ENCODE measurements around the gene GPR68.

The GPR68 gene

DNA sequence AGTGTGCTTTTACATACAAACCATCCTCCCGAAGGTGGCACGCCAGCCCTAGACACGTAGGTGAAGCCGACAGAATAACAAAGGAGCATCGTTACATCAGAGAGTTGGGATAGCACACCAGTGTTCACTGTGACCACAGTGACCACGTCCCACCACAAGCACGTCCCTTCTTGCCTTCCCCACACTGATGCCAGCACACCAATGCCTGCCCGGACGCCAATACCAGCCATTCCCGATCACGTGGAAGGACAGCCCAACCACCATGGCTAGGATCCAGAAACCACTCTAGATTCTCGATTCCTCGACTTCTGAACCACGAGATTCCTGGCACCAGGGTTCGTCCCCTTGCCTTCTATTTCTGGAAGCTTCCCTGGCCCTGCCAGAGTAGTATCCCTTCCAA lies 48.0 kb upstream of the GPR68 start:
- Histone ChIP-seq H3K79me2 (ENCODE audit: insufficient read depth, low read length) (no peaks in the 10 kb centered on the region), H4K20me1 (ENCODE audit: insufficient read depth, low read length, poor library complexity, severe bottlenecking) (no peaks in the 10 kb centered on the region), H3K4me2 (ENCODE audit: low read depth, low read length, poor library complexity, severe bottlenecking) (no peak overlapping the region), H3K9me3 (ENCODE audit: insufficient read depth, low read depth, low read length) (no peaks in the 10 kb centered on the region), H3K27me3 (ENCODE audit: insufficient read depth, low read length, poor library complexity, severe bottlenecking) (no peaks in the 10 kb centered on the region), H3K9ac (ENCODE audit: low read depth, low read length, poor library complexity, severe bottlenecking) (no peak overlapping the region), H3K4me3 (ENCODE audit: low read length, poor library complexity, severe bottlenecking) (no peak overlapping the region), H3K4me1 (ENCODE audit: insufficient read depth, low read length, poor library complexity, severe bottlenecking) (no peaks in the 10 kb centered on the region), H3K9me2 (replicated peaks; ENCODE audit: low read depth, low read length) (no peaks in the 10 kb centered on the region), H3K36me3 (ENCODE audit: insufficient read depth, low read length) (peaks cover 98% of the 10 kb centered on the region), H2AFZ (ENCODE audit: low read length) (no peak overlapping the region), H3F3A (ENCODE audit: low read depth) (no peaks in the 10 kb centered on the region)
- TF ChIP-seq EZH2phosphoT487 (IDR thresholded peaks at IDR 0.05; ENCODE audit: borderline replicate concordance) (no peak), CTCF (conservative IDR thresholded peaks at IDR 0.05; ENCODE audit: low read length) (no peak)

DNA sequence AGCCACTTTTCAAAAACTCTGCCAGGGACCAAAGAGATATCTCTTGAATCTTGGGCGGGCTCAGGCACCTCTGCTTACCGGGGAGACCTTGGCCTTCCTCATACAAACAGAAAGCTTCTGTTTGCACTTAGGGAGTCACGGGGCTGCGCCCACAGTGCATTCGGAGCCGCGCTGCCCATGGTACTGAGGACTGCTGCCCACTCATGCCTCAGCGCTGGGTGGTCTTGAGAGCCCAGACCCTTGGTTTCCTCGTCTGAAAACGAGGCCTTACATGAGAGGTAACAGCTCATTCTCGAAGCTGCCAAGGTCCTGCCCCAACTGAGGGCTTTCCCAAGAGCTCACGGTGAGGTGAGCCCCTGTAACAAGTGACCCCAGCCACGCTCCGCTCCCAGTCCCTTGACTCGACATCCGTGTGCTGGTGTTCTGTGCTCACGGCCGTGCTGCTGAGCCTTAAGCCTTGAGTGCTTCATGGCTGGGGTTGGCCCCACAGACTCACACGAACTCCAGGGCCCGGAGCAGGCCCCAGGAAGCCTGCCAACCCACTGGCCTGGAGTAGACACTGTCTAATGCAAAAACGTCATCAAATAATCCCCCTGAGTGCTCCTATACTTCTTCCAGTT lies 47.4 kb upstream of the GPR68 start:
- no peak overlapping the region for H3K4me3 ChIP-seq (ENCODE audit: low read length, poor library complexity, severe bottlenecking)
- H3K9me2 ChIP-seq (replicated peaks; ENCODE audit: low read depth, low read length), result no peaks in the 10 kb centered on the region
- no peaks in the 10 kb centered on the region for H3K4me1 ChIP-seq (ENCODE audit: insufficient read depth, low read length, poor library complexity, severe bottlenecking)
- H3K9ac ChIP-seq (ENCODE audit: low read depth, low read length, poor library complexity, severe bottlenecking), result no peak overlapping the region
- H3F3A ChIP-seq (ENCODE audit: low read depth), result no peaks in the 10 kb centered on the region
- no peak for TF ChIP-seq CTCF (conservative IDR thresholded peaks at IDR 0.05; ENCODE audit: low read length)
- TF ChIP-seq EZH2phosphoT487 (IDR thresholded peaks at IDR 0.05; ENCODE audit: borderline replicate concordance), result no peak
- H3K4me2 ChIP-seq (ENCODE audit: low read depth, low read length, poor library complexity, severe bottlenecking), result no peak overlapping the region
- H2AFZ ChIP-seq (ENCODE audit: low read length), result no peak overlapping the region
- no peaks in the 10 kb centered on the region for H4K20me1 ChIP-seq (ENCODE audit: insufficient read depth, low read length, poor library complexity, severe bottlenecking)
- peaks cover 98% of the 10 kb centered on the region for H3K36me3 ChIP-seq (ENCODE audit: insufficient read depth, low read length)
- H3K9me3 ChIP-seq (ENCODE audit: insufficient read depth, low read depth, low read length), result no peaks in the 10 kb centered on the region
- no peaks in the 10 kb centered on the region for H3K27me3 ChIP-seq (ENCODE audit: insufficient read depth, low read length, poor library complexity, severe bottlenecking)
- H3K79me2 ChIP-seq (ENCODE audit: insufficient read depth, low read length), result no peaks in the 10 kb centered on the region

DNA sequence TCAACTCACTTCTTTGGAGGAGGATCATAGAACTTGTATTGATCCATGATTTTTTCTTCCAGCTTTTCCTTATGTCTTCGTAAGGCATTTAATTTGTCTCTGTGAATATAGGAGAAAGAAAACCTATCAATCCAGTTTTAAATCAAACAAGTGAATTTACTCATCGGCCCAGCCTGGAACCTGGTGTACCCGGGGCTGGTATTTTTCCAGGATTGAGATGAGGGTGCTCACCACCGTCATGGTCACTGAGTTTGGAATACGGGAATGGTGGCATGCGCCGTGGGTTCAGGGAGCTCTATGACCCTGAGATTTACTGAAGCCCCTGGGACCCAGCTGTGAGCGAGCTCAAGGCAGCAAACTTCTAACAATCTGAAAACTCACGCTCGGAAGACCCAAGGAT lies 46.5 kb upstream of the GPR68 start:
- TF ChIP-seq EZH2phosphoT487 (IDR thresholded peaks at IDR 0.05; ENCODE audit: borderline replicate concordance), result no peak
- TF ChIP-seq CTCF (conservative IDR thresholded peaks at IDR 0.05; ENCODE audit: low read length), result no peak
- no peaks in the 10 kb centered on the region for H3K79me2 ChIP-seq (ENCODE audit: insufficient read depth, low read length)
- H3K9ac ChIP-seq (ENCODE audit: low read depth, low read length, poor library complexity, severe bottlenecking), result no peak overlapping the region
- H2AFZ ChIP-seq (ENCODE audit: low read length), result no peak overlapping the region
- no peaks in the 10 kb centered on the region for H3K27me3 ChIP-seq (ENCODE audit: insufficient read depth, low read length, poor library complexity, severe bottlenecking)
- no peaks in the 10 kb centered on the region for H3F3A ChIP-seq (ENCODE audit: low read depth)
- H3K4me3 ChIP-seq (ENCODE audit: low read length, poor library complexity, severe bottlenecking), result no peak overlapping the region
- H4K20me1 ChIP-seq (ENCODE audit: insufficient read depth, low read length, poor library complexity, severe bottlenecking), result no peaks in the 10 kb centered on the region
- H3K9me3 ChIP-seq (ENCODE audit: insufficient read depth, low read depth, low read length), result no peaks in the 10 kb centered on the region
- H3K36me3 ChIP-seq (ENCODE audit: insufficient read depth, low read length), result peaks cover 95% of the 10 kb centered on the region
- no peak overlapping the region for H3K4me2 ChIP-seq (ENCODE audit: low read depth, low read length, poor library complexity, severe bottlenecking)
- H3K9me2 ChIP-seq (replicated peaks; ENCODE audit: low read depth, low read length), result no peaks in the 10 kb centered on the region
- no peaks in the 10 kb centered on the region for H3K4me1 ChIP-seq (ENCODE audit: insufficient read depth, low read length, poor library complexity, severe bottlenecking)
